PC-3 (cell line): Measurements from ENCODE around the gene IL10RB.

Source experiments
- CTCF ChIP-seq: fragments of 300-600 bp; sonication (generic); conservative IDR thresholded peaks from 2 replicates; pipeline ENCODE4 v1.5.1; 2017; ENCODE audit warnings: antibody characterized with exemption, low read depth, mild to moderate bottlenecking, low read length
- EZH2 ChIP-seq: fragments of 300-600 bp; sonication (generic); IDR thresholded peaks from one replicate; pipeline ENCODE4 v1.6.1; 2017; ENCODE audit warnings: antibody characterized with exemption, mild to moderate bottlenecking, low read length; ENCODE audit not compliant: unreplicated experiment

GRCh38 chr21:33278721-33279120 lies 12.6 kb downstream of the IL10RB start:
- TF ChIP-seq CTCF (no peak), EZH2 (no peak)
